ENCODE data around the gene TENM4. TPM values are rescaled to one million over a fixed set of nuclear protein-coding genes. Genes with fewer than 3 reads are reported as not detected.

The TENM4 gene
- total RNA-seq, 4 donors from 2014 or later, result 5.5 to 12.3 (median 8.9) TPM

DNA sequence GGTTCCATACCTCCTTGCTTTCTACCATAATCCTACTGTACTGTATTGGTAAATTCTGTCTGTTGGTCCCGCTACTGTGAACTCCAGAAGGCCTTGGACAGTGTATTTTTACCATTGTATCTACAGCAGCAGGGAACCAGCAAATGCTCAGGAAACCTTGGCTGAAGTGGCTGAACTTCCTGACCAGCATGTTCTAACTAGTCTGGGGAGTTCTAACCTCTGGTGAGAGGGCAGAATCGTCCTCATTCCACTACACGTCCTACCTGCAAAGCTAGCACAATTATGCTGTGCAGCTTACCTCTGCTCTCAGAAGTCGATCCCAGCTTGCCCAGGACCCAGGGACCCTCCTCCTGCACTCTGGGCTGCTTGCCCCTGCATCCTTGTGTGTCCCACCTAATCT, 283.1 kb downstream of the TENM4 start:
- 69% methylated on average over 3 of the region's 4 CpGs; no CpG with 5 or more reads in 1 of the 2 donors for whole genome bisulfite sequencing, 2 donors (ENCODE audit: low coverage in 1 of 2)
- no peak for TF ChIP-seq EP300 (IDR thresholded peaks at IDR 0.05)
- no peak for TF ChIP-seq POLR2AphosphoS5 (IDR thresholded peaks at IDR 0.05)
- TF ChIP-seq, protein P1, sequence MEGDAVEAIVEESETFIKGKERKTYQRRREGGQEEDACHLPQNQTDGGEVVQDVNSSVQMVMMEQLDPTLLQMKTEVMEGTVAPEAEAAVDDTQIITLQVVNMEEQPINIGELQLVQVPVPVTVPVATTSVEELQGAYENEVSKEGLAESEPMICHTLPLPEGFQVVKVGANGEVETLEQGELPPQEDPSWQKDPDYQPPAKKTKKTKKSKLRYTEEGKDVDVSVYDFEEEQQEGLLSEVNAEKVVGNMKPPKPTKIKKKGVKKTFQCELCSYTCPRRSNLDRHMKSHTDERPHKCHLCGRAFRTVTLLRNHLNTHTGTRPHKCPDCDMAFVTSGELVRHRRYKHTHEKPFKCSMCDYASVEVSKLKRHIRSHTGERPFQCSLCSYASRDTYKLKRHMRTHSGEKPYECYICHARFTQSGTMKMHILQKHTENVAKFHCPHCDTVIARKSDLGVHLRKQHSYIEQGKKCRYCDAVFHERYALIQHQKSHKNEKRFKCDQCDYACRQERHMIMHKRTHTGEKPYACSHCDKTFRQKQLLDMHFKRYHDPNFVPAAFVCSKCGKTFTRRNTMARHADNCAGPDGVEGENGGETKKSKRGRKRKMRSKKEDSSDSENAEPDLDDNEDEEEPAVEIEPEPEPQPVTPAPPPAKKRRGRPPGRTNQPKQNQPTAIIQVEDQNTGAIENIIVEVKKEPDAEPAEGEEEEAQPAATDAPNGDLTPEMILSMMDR (IDR thresholded peaks at IDR 0.05), result no peak
- no peak for TF ChIP-seq POLR2A (IDR thresholded peaks at IDR 0.05)
- no peaks in the 10 kb centered on the region for H3K36me3 ChIP-seq
- ATAC-seq, result no peak
- no peaks in the 10 kb centered on the region for H3K27me3 ChIP-seq
- H3K27ac ChIP-seq, result no peak overlapping the region
- no peak overlapping the region for H3K4me3 ChIP-seq
- H3K9me3 ChIP-seq, result no peaks in the 10 kb centered on the region
- H3K4me1 ChIP-seq, result no peaks in the 10 kb centered on the region

DNA sequence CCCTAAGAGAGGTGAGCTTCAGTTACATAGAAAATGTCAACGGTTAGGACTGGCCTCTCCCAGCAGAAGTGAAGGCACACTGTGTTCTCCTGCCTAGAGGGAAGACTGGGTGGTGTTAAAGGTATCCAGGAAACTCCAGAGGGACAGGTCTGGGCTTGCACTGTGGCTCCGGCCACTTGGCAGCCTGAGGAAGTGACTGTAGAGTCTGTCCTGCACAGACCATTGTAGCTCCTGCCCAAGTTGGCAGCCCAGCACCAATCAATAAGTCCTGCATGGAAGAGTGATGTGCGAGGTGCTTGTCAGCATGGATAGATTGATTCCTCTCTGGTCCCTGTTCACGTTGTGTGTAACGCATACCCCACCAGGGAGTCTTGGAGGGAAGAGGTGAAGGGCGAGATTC, 284.8 kb downstream of the TENM4 start:
- no peak for ATAC-seq
- WGBS, 2 donors (ENCODE audit: low coverage in 1 of 2), result 76% methylated on average over 2 of the region's 6 CpGs; no CpG with 5 or more reads in 1 of the 2 donors
- Histone ChIP-seq H3K4me1 (no peaks in the 10 kb centered on the region), H3K27ac (no peak overlapping the region), H3K36me3 (no peaks in the 10 kb centered on the region), H3K9me3 (no peaks in the 10 kb centered on the region), H3K4me3 (no peak overlapping the region), H3K27me3 (no peaks in the 10 kb centered on the region)
- TF ChIP-seq EP300 (IDR thresholded peaks at IDR 0.05) (no peak), POLR2A (IDR thresholded peaks at IDR 0.05) (no peak), POLR2AphosphoS5 (IDR thresholded peaks at IDR 0.05) (no peak)
- TF ChIP-seq, protein P1 (IDR thresholded peaks at IDR 0.05), result no peak

DNA sequence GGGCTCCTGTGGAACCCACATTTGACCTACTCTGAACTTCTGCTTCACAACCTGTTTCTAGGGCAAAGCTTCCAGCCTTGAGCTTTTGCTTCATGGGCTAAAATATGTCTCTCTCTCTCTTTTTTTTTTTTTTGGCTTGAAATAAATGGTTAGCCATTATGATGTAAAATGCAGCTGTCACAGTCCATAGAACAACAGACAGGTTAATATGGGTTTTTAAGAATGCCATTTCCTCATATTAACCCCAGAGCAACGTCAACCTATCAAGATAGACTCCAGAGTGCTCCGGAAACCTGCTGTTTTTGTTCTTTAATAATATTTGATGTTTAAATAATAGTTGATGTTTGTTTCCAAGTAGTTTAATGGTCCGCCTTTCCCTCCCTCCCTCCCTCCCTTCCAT, 285.6 kb downstream of the TENM4 start:
- no peak overlapping the region for H3K4me3 ChIP-seq
- H3K27me3 ChIP-seq, result no peaks in the 10 kb centered on the region
- 85% methylated on average over 3 of the region's 3 CpGs for WGBS, 2 donors (ENCODE audit: low coverage in 1 of 2)
- H3K9me3 ChIP-seq, result no peaks in the 10 kb centered on the region
- TF ChIP-seq POLR2AphosphoS5 (IDR thresholded peaks at IDR 0.05), result no peak
- TF ChIP-seq POLR2A (IDR thresholded peaks at IDR 0.05), result no peak
- no peak for TF ChIP-seq EP300 (IDR thresholded peaks at IDR 0.05)
- TF ChIP-seq, protein P1 (IDR thresholded peaks at IDR 0.05), result no peak
- H3K27ac ChIP-seq, result no peak overlapping the region
- H3K4me1 ChIP-seq, result no peaks in the 10 kb centered on the region
- no peaks in the 10 kb centered on the region for H3K36me3 ChIP-seq
- no peak for ATAC-seq

DNA sequence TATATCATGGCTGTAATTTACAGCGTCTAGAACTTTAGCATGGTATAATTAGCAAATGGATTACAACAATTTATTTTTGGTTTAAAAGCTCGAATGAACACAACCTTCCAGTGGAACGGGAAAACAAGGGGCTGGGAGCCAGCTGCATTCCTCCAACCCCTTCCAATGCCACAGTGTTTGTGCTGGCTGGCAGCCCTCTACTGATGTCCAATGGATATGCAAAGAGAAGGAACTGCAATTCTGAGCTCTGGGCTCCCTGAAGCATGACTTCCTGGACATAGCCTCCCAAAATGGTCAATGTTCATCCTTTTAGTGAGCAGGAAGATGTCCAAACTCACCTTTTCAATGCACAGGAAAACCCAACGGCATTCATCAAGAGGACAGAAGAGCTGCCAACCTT, 288.3 kb downstream of the TENM4 start:
- no peak for ATAC-seq
- Histone ChIP-seq H3K9me3 (no peaks in the 10 kb centered on the region), H3K27ac (no peak overlapping the region)

DNA sequence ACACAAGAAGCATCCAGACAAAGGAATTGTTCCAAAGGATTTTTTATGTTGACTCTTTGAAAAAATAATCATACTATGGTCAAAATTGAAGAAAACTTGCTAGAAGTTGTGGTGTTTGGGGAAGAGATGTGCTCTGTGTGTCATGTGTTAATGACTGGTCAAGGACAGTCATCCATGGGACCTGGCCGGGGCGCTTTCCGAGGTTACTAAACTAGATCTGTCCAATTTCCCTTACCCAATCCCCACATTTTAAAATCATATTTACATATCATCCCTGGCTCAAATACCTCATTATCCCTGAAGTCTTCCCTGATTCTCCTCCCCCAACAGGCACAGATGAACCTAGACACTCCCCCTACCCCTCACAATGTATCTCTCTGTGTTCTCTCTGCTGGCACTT, 289.4 kb downstream of the TENM4 start:
- H3K9me3 ChIP-seq, result no peaks in the 10 kb centered on the region
- H3K4me1 ChIP-seq, result peaks cover 0 to 6% (median 0%) of the 10 kb centered on the region in 3 donors
- no peak overlapping the region for H3K4me3 ChIP-seq
- TF ChIP-seq POLR2A (IDR thresholded peaks at IDR 0.05), result no peak
- no peak for TF ChIP-seq POLR2AphosphoS5 (IDR thresholded peaks at IDR 0.05)
- TF ChIP-seq EP300 (IDR thresholded peaks at IDR 0.05), result no peak
- TF ChIP-seq, protein P1 (IDR thresholded peaks at IDR 0.05), result no peak
- H3K36me3 ChIP-seq, result no peaks in the 10 kb centered on the region
- H3K27me3 ChIP-seq, result no peaks in the 10 kb centered on the region
- WGBS, 2 donors (ENCODE audit: low coverage in 1 of 2), result 93 to 100% methylated on average over 3 of the region's 3 CpGs
- H3K27ac ChIP-seq, result no peak overlapping the region
- no peak for ATAC-seq

More for the DNA sequence above, 288.3 kb downstream of the TENM4 start:
- Histone ChIP-seq H3K27me3 (no peaks in the 10 kb centered on the region), H3K36me3 (no peaks in the 10 kb centered on the region), H3K4me1 (peaks cover 0 to 6% (median 0%) of the 10 kb centered on the region in 3 donors), H3K4me3 (no peak overlapping the region)
- TF ChIP-seq EP300 (IDR thresholded peaks at IDR 0.05), result no peak
- TF ChIP-seq POLR2AphosphoS5 (IDR thresholded peaks at IDR 0.05), result no peak
- 52 to 65% methylated on average over 3 to 4 of the region's 4 CpGs for WGBS, 2 donors (ENCODE audit: low coverage in 1 of 2)
